Mesenchymal stem cell (in vitro differentiated cells and primary cell): Measurements from ENCODE around the gene PIP4K2C.
"Not testable (repeated sequence)": the region's sequence is repeated elsewhere in the genome, so short reads cannot be mapped to it uniquely, and the experiment has no call there.

ENCODE experiments used
- DNase-seq: peaks from one replicate; pipeline ENCODE4 v3.0.0-alpha.2; 2013
- H2AFZ ChIP-seq: one replicate; pipeline ENCODE4 v1.6.1; 2013; ENCODE audit warnings: low read depth, mild to moderate bottlenecking, control low read depth, inconsistent platforms, low read length, moderate library complexity
- H2AK5ac ChIP-seq: 2 replicates; pipeline ENCODE4 v1.6.1; 2013; ENCODE audit warnings: low read length, moderate library complexity, mild to moderate bottlenecking, inconsistent platforms; ENCODE audit not compliant: severe bottlenecking
- H2BK120ac ChIP-seq: one replicate; pipeline ENCODE4 v1.6.1; 2013; ENCODE audit warnings: low read depth, mild to moderate bottlenecking, inconsistent platforms, low read length, moderate library complexity
- H2BK12ac ChIP-seq, 2 experiments: one replicate each; pipeline ENCODE4 v1.6.1; 2013; ENCODE audit warnings: inconsistent platforms in 2 of 2, low read length in 2 of 2, mild to moderate bottlenecking in 2 of 2, moderate library complexity in 2 of 2, control low read depth in 1 of 2
- H2BK15ac ChIP-seq: one replicate; pipeline ENCODE4 v1.6.1; 2013; ENCODE audit warnings: mild to moderate bottlenecking, low read depth, inconsistent platforms; ENCODE audit not compliant: poor library complexity, severe bottlenecking
- H2BK5ac ChIP-seq: 2 replicates; pipeline ENCODE4 v1.6.1; 2013; ENCODE audit warnings: low read depth, mild to moderate bottlenecking, low read length, control low read depth, inconsistent platforms; ENCODE audit not compliant: poor library complexity, severe bottlenecking
- H3K14ac ChIP-seq, 2 experiments: one replicate each; pipeline ENCODE4 v1.6.1; 2013; ENCODE audit warnings: inconsistent platforms in 2 of 2, low read length in 2 of 2, control low read depth in 1 of 2, mild to moderate bottlenecking in 1 of 2, moderate library complexity in 1 of 2
- H3K18ac ChIP-seq, 2 experiments: one replicate each; pipeline ENCODE4 v1.6.1; 2013; ENCODE audit warnings: inconsistent platforms in 2 of 2, low read length in 2 of 2, control low read depth in 1 of 2, low read depth in 1 of 2, mild to moderate bottlenecking in 1 of 2
- H3K23ac ChIP-seq, 2 experiments: one replicate each; pipeline ENCODE4 v1.6.1; 2013; ENCODE audit warnings: inconsistent platforms in 2 of 2, low read length in 2 of 2, mild to moderate bottlenecking in 2 of 2, moderate library complexity in 2 of 2, control low read depth in 1 of 2
- H3K27ac ChIP-seq: 2 replicates; pipeline ENCODE4 v1.5.1; 2013; ENCODE audit warnings: mild to moderate bottlenecking, moderate library complexity, low read length, control low read depth, inconsistent platforms; ENCODE audit not compliant: poor library complexity, severe bottlenecking
- H3K27me3 ChIP-seq, 2 experiments: 2 replicates each; pipeline versions ENCODE4 v1.6.1 to v1.7.0; 2013; ENCODE audit warnings: low read length in 2 of 2, mild to moderate bottlenecking in 2 of 2, moderate library complexity in 2 of 2, control low read depth in 1 of 2, inconsistent platforms in 1 of 2; ENCODE audit not compliant: control insufficient read depth in 1 of 2, insufficient read depth in 1 of 2
- H3K36me3 ChIP-seq, 2 experiments: 2 replicates each; pipeline versions ENCODE4 v1.6.1 to v1.7.0; 2013; ENCODE audit warnings: low read length in 2 of 2, control low read depth in 1 of 2, inconsistent platforms in 1 of 2, low read depth in 1 of 2, mild to moderate bottlenecking in 1 of 2; ENCODE audit not compliant: insufficient read depth in 2 of 2, control insufficient read depth in 1 of 2
- H3K4ac ChIP-seq, 2 experiments: one replicate each; pipeline ENCODE4 v1.6.1; 2013; ENCODE audit warnings: inconsistent platforms in 2 of 2, low read length in 2 of 2, mild to moderate bottlenecking in 2 of 2, moderate library complexity in 2 of 2, control low read depth in 1 of 2, low read depth in 1 of 2
- H3K4me1 ChIP-seq: 2 replicates; pipeline ENCODE4 v1.6.1; 2013; ENCODE audit warnings: low read depth, low read length, control low read depth; ENCODE audit not compliant: control insufficient read depth, insufficient read depth
- H3K4me2 ChIP-seq: 2 replicates; pipeline ENCODE4 v1.6.1; 2013; ENCODE audit warnings: low read length, mild to moderate bottlenecking, inconsistent platforms; ENCODE audit not compliant: poor library complexity, severe bottlenecking
- H3K4me3 ChIP-seq, 2 experiments: 2 replicates each; pipeline versions ENCODE4 v1.5.1 to v1.7.0; 2013; ENCODE audit warnings: low read length in 2 of 2, mild to moderate bottlenecking in 2 of 2, control low read depth in 1 of 2, low read depth in 1 of 2; ENCODE audit not compliant: insufficient read depth in 1 of 2
- H3K79me1 ChIP-seq: replicated peaks from 2 replicates; pipeline ENCODE4 v1.6.1; 2013; ENCODE audit warnings: mild to moderate bottlenecking, control low read depth, low read length, inconsistent platforms; ENCODE audit not compliant: poor library complexity, severe bottlenecking
- H3K9ac ChIP-seq: 2 replicates; pipeline ENCODE4 v1.7.0; 2013; ENCODE audit warnings: mild to moderate bottlenecking, low read length, moderate library complexity
- H3K9me3 ChIP-seq: 2 replicates; pipeline ENCODE4 v1.7.0; 2013; ENCODE audit warnings: mild to moderate bottlenecking, low read length; ENCODE audit not compliant: control insufficient read depth
- H4K8ac ChIP-seq: one replicate; pipeline ENCODE4 v1.6.1; 2013; ENCODE audit warnings: inconsistent platforms, mild to moderate bottlenecking, low read length, moderate library complexity
- H4K91ac ChIP-seq: one replicate; pipeline ENCODE4 v1.6.1; 2013; ENCODE audit warnings: mild to moderate bottlenecking, low read length, inconsistent platforms
- WGBS: methylation state at CpG from one replicate; pipeline ENCODE4 v1.1.7; 2013; ENCODE audit warnings: mixed read lengths; 5-methylcytosine and 5-hydroxymethylcytosine counted together

Gene PIP4K2C

DNA sequence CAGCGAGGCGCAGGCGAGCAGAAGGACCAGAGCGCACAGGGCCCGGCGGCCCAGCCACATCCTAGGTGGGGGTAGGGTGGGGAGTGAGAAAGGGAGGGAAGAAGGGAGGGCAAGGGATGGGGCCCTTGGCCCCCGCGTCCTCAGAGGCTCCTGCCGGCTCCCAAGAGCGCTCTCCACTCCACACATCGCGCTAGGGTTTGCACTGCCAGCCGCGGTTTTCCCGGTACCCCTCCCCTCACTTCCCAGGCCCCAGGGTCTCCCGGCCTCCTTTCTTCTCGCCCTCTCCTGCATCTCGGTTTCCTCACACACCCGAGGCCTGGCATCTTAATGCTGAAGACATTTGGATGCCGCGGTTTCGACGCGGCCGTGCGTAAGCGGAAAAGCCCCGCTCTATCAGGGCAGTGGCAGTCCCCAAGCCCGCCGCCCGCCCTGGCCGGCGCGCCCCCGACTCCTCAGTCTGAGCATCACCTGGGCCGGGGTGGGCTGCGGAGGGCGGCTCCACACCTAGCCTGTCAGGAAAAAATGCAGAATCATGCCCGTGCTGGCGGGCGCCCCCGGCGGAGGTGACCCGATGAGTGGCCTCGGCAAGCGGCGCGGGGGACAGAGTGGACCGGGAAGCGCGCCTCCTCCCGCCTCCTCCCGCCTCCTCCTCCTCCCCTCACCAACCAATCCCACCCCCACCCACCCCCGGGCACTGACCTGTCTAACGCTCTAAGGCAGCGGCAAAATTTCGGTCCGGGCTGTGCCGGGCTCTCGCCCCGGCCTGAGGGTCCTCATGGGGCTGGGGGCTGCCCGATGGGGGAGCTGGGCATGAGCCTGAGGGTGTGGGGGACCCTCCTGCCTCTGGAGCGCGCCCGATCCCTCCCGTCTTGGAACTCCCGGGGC, 41.3 kb downstream of the PIP4K2C start:
- peak overlapping the region; percentile 45 to 66 for H3K4me3 ChIP-seq

DNA sequence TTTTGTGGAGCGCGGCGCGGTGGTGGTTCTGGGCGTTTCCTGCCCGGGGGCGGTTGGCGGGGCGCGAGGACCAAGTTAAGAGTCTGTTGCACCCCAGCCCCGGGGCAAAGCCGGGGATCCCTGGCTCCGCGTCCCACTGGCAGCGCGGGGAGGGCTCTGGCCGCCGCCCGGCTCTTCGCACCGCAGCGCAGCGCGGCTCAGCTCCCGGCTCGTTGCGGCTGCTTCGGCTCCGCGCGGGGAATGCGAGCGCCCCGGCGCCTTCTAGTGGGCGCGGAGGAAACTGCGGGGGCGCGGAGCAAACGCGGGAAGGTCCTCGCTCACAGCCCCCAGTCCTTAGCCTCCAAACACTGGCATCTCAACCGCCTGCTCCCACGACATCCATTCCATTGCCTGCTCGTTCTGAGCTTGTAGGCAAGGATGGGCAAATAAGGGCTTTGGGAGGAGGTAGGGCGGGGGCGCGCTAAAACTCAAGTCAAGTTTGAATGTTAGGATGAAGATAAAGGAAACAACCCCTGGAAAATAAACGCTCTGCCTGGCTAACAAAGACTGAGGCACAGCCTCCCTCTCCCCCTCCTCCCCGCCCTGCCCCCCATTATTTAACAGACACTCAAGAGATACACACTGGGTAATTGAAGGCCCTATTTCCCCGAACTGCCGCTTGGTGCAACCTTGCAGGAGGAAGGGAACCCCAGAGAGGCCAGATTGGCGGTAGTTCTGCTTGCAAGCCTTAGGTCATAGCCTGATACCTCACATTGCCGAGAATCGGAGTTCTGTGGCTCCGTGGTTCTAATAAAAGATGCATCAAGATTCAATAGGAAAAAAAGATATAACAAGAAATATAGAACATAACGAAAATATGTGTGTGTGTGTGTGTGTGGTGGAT, 42.2 kb downstream of the PIP4K2C start, which contains the start of gene B4GALNT1:
B4GALNT1 (minus strand) TSS at position 244 of the 883 bp plus-strand sequence. CDS start 1,069 bp downstream, outside the sequence.
- DNase-seq, result peak; percentile 64
- H3K23ac ChIP-seq, result no peak within 1 kb of the TSS
- peak within 1 kb of the TSS; percentile 45 to 66 for H3K4me3 ChIP-seq
- no peak within 1 kb of the TSS for H2BK5ac ChIP-seq
- no peaks in the 10 kb centered on the region for H3K79me1 ChIP-seq
- H3K36me3 ChIP-seq, result no peaks in the 10 kb centered on the region
- 8% methylated on average over 31 of the region's 58 CpGs for WGBS
- no peak within 1 kb of the TSS for H2AK5ac ChIP-seq
- H3K18ac ChIP-seq, result peak within 1 kb of the TSS in 1 of 2 experiments; percentile 21
- peaks cover 16% of the 10 kb centered on the region for H3K4me1 ChIP-seq
- H4K8ac ChIP-seq, result no peak within 1 kb of the TSS
- no peaks in the 10 kb centered on the region for H3K9me3 ChIP-seq
- H3K27me3 ChIP-seq, result peaks cover 62 to 73% of the 10 kb centered on the region in 2 experiments
- no peak within 1 kb of the TSS for H3K4ac ChIP-seq
- H3K14ac ChIP-seq, result peak within 1 kb of the TSS in 1 of 2 experiments; percentile 51
- H3K9ac ChIP-seq, result no peak within 1 kb of the TSS
- H2AFZ ChIP-seq, result peak within 1 kb of the TSS; percentile 78
- H4K91ac ChIP-seq, result no peak within 1 kb of the TSS
- H3K27ac ChIP-seq, result no peak within 1 kb of the TSS
- H2BK15ac ChIP-seq, result peak within 1 kb of the TSS; percentile 77
- no peak within 1 kb of the TSS for H2BK12ac ChIP-seq
- H2BK120ac ChIP-seq, result no peak within 1 kb of the TSS
- peak within 1 kb of the TSS; percentile 100 for H3K4me2 ChIP-seq

More for the DNA sequence above, 41.3 kb downstream of the PIP4K2C start:
- Histone ChIP-seq H3K4ac (no peak overlapping the region), H3K9me3 (no peaks in the 10 kb centered on the region), H2BK5ac (no peak overlapping the region), H3K4me2 (peak overlapping the region; percentile 100), H3K79me1 (no peaks in the 10 kb centered on the region), H3K4me1 (peaks cover 23% of the 10 kb centered on the region), H3K9ac (no peak overlapping the region), H3K14ac (peak overlapping the region in 1 of 2 experiments; percentile 51), H2BK15ac (peak overlapping the region; percentile 1), H3K27me3 (peaks cover 68 to 77% of the 10 kb centered on the region in 2 experiments), H3K23ac (no peak overlapping the region), H3K36me3 (no peaks in the 10 kb centered on the region), H2BK120ac (no peak overlapping the region), H3K18ac (peak overlapping the region in 1 of 2 experiments; percentile 21), H2AFZ (peak overlapping the region; percentile 78), H2BK12ac (no peak overlapping the region), H4K91ac (no peak overlapping the region), H2AK5ac (no peak overlapping the region), H3K27ac (no peak overlapping the region), H4K8ac (no peak overlapping the region)
- DNase-seq, result peak; percentile 32
- WGBS, result under 1% methylated on average over 45 of the region's 67 CpGs

GRCh38 chr12:57636731-57637130, 45.7 kb downstream of the PIP4K2C start:
- H3K27me3 ChIP-seq, result peaks cover 46 to 64% of the 10 kb centered on the region in 2 experiments
- H3K4me3 ChIP-seq, H3K18ac ChIP-seq, H3K4ac ChIP-seq, H3K23ac ChIP-seq, H3K79me1 ChIP-seq, H3K36me3 ChIP-seq, H4K8ac ChIP-seq, H3K27ac ChIP-seq, H3K9me3 ChIP-seq, H2BK12ac ChIP-seq, H3K14ac ChIP-seq, H2BK5ac ChIP-seq, H2AK5ac ChIP-seq, H2BK120ac ChIP-seq, H3K4me2 ChIP-seq, H2AFZ ChIP-seq, DNase-seq, H3K9ac ChIP-seq, H2BK15ac ChIP-seq, H4K91ac ChIP-seq: not testable (repeated sequence)
- 86% methylated on average over 9 of the region's 9 CpGs for WGBS
- H3K4me1 ChIP-seq, result peaks cover 15% of the 10 kb centered on the region
